ENCODE data around the gene JOSD1.
A peak's percentile ranks its signal among the peaks of the same experiment; 100 is the strongest.
"Not testable (repeated sequence)": the region's sequence is repeated elsewhere in the genome, so short reads cannot be mapped to it uniquely, and the experiment has no call there.

The JOSD1 gene

DNA sequence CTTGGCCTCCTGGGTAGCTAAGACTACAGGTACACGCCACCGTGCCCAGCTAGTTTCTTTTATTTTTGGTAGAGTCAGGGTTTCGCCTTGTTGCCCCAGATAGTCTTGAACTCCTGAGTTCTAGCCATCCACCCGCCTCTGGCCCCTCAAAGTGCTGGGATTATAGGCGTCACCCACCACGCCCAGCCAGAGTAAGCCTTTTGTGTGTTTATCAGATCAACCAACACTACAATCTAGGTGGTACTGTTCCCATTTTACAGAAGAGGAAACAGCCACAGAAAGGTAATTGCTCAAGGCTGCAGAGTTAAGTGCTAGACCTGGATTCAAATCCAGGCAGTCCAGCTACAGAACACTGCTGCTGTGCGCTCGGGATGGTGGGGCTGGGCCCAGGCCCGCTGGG is 15.8 kb downstream of the JOSD1 start:
- no peak for DNase-seq (ENCODE audit: low spot score)

DNA sequence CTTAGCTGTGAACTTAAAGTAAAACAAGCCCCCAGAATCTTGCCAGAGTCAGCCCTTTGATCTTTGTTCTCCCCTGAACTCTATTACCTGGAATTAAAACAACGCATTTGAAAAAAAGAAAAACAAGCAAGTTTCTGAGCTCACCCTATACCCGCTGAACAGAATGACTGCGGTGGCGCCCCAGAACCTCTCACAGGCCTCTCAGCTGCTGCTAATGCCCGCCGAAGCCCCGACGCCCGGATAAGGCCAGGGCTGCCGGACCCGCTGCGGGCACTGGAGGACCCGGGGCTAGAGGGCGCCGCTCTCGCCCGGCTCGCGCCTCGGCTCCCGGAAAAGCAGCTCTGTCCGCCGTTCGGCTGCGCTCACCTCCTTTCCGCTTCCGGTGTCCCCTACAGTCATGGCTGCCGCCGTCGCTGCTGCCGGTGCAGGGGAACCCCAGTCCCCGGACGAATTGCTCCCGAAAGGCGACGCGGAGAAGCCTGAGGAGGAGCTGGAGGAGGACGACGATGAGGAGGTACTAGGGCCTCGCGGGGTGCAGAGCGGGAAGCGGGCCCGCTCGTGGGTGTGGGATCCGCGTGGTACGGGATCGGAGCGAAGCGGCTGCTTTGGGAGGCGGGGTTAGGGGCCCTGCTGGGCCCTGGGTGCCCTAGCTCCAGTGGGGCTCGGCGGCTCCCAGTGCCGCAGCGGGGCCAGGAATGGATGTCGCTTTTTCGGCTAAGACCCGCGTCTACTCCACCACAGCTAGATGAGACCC is 19.0 kb downstream of the JOSD1 start, which contains the start of gene TOMM22:
Gene TOMM22, plus strand, starts transcription at position 376 of the 754 bp plus-strand sequence. Its CDS starts 22 bp downstream, at position 398.
- peak; percentile 91 for DNase-seq (ENCODE audit: low spot score)

DNA sequence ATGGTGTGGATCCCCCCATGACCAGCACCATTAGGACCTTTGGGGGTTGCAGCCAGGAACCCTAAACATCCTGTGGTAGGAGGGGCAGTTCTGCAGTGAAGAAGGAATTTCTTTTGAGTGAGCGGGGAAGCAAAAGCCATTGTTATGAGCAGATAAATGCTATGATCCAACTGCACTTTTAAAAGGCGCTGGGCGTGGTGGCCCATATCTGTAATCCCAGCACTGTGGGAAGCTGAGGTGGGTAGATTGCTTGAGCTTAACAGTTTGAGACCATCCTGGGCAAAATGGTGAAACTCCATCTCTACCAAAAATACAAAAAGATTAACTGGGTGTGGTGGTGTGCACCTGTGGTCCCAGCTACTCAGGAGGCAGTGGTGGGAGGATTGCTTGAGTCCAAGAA is 24.9 kb downstream of the JOSD1 start:
- DNase-seq (ENCODE audit: low spot score) = no peak

DNA sequence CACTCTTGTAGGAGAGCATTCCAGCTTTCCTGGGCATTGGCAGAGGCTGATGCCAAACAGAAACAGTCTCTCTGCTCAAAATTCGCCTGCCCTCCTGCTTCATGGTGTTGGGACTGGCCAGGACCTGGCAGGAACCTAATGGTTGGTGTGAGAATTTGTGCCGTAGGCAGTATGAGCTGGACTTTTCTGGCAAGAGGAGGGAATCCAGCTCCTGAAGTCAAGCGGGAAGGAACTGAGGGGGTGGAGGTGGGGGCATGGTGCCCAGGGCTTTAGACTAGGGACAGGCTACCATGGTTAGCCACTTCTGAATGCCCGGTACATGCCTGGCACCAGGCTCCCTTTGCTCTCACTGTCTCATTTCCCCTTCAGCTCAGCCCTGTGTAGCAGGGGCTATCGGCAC is 25.9 kb downstream of the JOSD1 start:
- DNase-seq (ENCODE audit: low spot score) = no peak

DNA sequence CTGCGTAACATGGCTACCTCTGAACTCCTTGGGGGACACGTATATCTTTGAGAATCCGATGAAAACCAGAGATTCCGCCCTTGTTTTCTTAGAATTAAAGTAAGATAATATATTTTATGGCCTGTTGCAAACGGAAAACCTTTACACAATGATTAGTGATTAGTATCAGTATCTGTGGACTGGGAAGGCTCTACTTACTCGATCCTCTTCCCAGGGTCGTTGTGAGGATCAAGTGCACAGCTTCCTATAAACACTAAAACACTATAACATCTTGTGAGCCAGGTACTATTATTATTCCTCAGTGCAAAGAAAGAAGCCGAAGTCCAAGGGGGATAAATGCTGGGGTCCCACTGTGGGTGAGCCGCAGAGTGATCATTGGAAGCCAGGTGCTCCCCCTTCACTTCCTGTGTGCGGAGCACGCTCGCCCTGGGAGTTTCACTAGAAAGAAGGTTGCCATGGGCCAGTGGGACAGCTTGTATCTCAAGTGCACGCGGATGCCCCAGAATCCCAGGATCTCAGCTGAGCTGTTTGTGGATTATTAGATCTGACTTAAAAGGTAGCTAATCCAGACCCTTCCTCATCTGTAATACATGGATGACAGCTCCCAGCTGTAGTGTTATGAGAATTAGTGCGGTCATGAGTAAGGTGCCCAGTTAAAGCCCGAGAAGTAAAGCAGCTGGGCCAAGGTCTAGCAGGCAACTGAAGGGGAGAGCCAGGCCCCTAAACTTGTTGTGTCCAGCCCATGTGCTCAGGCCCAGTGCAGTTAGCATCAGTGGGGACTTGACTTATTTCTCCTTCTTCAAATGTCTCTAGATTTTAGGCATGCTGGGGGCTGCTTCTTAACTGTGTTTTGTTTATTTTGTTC is 43.5 kb downstream of the JOSD1 start:
- DNase-seq (ENCODE audit: low spot score) = peak; percentile 48

DNA sequence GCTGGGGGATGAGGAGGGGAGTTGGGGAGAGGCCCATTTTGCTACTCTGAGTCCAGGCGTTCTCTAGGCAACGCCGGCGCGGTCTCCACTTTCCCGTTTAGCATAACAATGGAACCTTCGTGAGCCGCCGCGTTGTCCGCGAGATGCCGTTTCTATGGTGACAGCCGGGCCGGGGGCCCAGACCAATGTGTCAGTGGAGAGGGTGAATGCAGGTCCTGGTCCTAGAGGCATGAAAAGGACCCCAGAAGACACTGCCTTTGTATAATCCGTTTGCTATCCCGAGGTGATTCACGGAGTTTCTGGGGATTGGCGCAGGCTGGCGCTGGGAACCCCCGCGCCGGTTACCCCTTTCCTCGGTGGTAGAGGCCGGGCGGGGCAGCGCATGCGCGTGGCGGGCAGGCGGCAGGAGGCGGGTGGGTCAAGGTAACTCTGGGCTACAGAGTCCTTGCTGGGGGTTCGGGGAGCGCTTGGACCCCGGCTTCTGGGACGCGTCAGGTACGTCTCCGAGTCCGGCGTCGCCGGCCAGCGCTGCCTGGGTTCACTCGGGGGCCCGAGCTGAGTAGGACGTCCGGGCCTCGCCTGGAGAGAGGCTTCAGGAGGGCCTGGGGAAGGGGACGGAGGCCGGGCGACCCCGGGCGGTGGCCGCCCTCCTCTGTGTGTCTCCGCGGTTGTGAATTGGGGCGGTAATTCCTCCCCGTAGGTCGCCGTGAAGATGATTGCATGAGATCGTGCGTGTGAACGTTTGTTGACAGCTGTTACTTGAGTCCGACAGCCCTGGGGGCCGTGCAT is 44.3 kb downstream of the JOSD1 start, which contains the start of the genes CBY1 and FAM227A:
Gene CBY1, plus strand, starts transcription at position 383 of the 789 bp plus-strand sequence. CDS start 11,417 bp downstream, outside the sequence.
Gene FAM227A, minus strand, starts transcription at position 137 of the 789 bp plus-strand sequence. CDS start 6,224 bp downstream, outside the sequence.
- peak; percentile 96 for DNase-seq (ENCODE audit: low spot score)

DNA sequence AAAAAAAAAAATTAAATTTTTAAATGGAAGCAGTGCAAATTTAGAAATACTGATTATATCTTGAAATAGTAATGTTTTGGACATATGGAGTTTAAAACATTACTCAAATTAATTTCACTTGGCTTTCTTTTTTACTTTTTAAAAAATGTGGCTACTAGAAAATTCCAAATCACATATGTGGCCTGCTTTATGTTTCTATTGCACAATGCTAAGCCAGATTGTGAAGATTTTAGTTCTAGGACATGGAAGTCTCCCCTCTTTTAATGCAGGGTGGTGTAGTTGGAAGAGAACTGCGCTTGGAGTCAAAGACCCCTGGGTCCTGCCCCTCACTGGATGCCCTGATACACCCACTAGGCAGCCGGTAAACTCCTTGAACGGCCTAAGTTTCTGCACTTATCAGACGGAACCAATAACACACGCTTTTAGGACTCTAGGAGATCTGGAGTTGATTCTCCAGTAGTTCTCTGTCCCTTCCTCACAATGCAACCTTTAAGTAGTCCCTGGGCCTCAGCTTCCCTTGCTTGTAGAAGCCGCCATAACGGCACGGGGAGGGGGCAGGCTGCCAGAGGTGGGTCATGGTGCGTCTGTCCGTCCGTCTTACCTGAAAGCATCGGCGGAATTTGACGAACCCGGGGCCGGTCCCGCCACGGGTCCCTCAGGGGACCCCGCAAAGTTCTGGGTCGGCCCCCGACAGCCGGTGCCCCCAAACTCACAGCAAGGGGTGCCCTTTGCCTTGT is 45.1 kb downstream of the JOSD1 start:
- no peak for DNase-seq (ENCODE audit: low spot score)

DNA sequence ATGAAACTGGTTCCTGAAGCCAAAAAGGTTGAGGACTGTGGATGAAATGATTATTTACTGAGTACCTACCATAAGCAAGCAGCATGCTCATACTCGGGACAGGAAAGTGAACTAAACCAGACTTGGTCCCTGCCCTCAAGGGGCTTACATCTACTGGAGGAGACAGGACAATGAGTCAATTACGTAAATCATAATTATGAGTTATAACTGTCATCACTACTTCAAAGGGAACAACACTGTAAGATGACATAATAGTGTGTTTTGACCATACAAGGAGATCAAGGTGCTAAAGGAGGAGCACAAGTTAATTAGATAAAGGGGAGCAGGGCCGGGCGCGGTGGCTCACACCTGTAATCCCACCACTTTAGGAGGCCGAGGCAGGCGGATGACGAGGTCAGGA is 47.0 kb downstream of the JOSD1 start:
- DNase-seq (ENCODE audit: low spot score) = no peak

DNA sequence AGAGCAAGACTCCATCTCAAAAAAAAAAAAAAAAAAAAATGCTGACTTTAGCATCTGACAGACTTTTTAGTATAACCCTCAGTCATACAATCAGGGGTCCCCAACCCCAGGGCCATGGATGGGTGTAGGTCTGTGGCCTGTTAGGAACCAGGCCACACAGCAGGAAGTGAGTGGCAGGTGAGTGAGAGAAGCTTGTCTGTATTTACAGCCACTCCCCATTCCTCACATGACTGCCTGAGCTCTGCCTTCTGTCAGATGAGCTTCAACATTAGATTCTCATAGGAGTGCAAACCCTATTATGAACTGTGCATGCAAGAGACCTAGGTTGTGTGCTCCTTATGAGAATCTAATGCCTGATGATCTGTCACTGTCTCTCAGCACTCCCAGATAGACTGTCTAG is 47.9 kb downstream of the JOSD1 start:
- DNase-seq (ENCODE audit: low spot score) = no peak

DNA sequence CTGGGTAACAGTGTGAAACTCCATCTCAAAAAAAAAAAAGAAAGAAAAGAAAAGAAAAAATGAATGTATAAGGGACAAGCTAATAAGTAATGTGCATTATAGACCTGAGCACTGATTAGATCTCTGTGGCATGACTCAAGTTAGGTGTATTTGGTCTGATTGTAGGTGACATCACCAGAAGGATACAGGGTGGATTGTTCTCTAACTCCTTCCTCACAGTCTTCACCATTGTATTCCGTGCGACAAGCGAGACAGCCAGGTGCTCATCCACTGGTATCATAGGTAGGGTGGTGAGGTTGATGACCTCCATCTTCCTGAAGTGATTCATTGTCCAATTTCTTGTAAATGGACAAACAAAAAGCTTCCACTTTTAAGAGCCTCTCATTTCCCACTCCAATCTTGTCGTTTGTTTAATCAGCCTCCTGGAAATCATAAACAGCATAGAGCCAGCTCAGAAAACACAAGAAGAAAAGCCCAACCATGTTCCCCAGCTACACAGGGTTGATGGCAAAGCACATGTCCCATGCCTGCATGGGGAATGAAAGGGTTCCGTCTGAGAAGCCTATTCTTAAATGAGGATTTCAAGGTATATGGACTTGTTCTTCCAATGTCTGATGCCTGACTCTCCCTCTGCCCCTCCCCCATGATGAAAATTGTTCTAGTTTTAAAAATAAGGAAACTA is 50.8 kb downstream of the JOSD1 start:
- DNase-seq (ENCODE audit: low spot score) = no peak

DNA sequence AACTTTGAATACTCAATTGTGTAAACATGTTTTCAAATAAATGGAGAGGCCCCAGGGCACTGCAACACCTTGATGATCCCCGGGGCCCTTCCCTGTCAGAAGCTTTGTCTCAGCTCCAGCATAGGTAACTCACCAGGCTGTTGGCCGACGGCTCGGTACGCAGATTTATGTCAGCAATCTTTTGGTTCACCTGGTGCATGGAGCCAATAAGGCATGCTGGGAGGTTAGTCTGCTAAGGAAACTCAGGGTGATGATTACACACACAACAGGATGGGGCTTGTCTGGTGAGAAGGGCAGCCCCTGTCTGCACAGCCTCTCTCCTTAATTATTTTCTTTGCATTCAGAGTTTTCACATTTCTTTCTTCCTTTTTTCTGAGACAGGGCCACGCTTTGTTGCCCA is 55.3 kb downstream of the JOSD1 start:
- DNase-seq (ENCODE audit: low spot score) = no peak

DNA sequence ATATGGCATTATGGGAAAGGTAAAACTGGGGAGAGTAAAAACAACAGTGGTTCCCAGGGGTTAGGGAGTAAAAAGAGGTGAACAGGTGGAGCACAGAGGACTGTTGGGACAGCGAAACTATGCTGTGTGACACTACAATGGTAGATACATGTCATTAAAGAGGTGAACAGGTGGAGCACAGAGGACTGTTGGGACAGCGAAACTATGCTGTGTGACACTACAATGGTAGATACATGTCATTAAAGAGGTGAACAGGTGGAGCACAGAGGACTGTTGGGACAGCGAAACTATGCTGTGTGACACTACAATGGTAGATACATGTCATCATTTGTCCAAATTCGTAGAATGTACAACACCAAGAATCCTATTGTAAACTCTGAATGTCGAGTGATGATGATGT is 56.5 kb downstream of the JOSD1 start:
- DNase-seq (ENCODE audit: low spot score) = not testable (repeated sequence)

DNA sequence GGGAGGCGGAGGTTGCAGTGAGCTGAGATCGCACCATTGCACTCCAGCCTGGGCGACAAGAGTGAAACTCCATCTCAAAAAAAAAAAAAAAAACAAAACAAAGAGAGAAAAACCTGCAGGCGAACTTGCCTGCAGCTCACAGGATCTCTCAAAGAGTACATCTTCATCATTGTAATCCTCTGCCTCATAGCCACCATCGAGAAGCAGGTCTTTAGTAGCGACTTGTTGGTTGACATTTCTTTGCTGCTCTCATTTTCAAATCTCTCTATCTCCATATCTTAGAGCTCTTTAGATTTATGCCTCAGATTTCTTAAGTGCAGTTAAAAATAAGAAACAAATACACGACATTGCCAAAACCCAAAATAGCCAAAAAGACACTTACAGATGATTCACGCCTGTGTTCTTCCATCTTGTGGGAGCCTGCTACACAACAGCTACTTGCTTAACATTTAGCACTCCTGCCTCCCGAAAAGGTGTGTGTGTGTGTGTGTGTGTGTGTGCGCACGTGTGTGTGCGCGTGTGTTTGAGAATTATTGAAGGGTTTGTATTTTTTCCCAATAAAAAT is 59.2 kb downstream of the JOSD1 start:
- DNase-seq (ENCODE audit: low spot score) = no peak

DNA sequence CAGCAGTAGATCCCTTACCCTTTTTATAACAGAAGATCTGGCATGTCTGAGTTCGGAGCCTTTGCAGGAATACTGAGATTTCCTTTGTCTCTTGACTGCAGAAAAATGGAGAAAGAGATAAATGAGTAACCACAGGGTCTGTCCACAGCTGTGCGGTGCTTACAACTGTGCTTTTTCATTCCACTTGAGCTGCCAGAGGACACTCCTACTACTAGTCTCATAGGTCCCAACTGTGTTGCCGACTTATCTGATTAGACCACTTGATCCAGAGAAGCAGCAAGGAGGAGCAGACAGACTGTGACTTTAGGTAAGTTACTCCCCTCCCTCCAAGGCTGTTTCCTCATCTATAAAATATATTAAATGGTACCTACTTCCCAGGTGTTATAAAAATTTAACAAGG is 62.0 kb downstream of the JOSD1 start:
- DNase-seq (ENCODE audit: low spot score) = no peak

DNA sequence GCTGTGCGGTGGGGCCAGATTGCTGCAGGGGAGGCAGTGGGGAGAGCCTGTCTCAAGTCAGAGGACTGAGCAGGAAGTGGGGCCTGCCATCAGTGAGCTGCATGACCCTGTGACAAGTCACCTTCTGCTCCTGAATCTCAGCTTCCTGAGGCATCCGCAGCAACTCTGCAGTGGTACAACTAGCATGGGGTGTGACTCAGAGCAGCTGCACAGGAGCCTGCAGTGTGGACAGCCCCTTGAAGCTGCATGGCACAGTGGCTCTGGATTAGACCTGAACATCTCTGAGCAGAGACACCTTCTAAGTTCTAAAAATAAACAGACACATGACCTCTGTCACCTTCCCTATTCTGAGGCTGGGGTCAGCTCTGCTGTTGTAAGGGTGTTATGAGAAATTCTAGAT is 62.5 kb downstream of the JOSD1 start:
- DNase-seq (ENCODE audit: low spot score) = no peak

All from germinal center (tissue), 1 donor.